GM19328 (cell line): Measurements from ENCODE around the gene NXPH1.

ENCODE experiments used
- ATAC-seq: cut with Tn5 transposase; IDR thresholded peaks from one replicate; pipeline ENCODE4 v1.9.1; 2021; ENCODE audit warnings: mild to moderate bottlenecking, moderate library complexity; ENCODE audit not compliant: unreplicated experiment

NXPH1 gene

GRCh38 chr7:8585591-8585990, 152.2 kb downstream of the NXPH1 start:
- ATAC-seq, result no peak

- ATAC-seq, result no peak
Measured at GRCh38 chr7:8590225-8590624, 156.8 kb downstream of the NXPH1 start.

GRCh38 chr7:8590791-8591190, 157.4 kb downstream of the NXPH1 start:
- ATAC-seq, result no peak

GRCh38 chr7:8591289-8591688, 157.9 kb downstream of the NXPH1 start:
- no peak for ATAC-seq

- ATAC-seq, result no peak
Measured at GRCh38 chr7:8592167-8592566, 158.8 kb downstream of the NXPH1 start.

- no peak for ATAC-seq
Measured at GRCh38 chr7:8594115-8594514, 160.7 kb downstream of the NXPH1 start.

- ATAC-seq, result no peak
Measured at GRCh38 chr7:8597565-8597964, 164.2 kb downstream of the NXPH1 start.

- no peak for ATAC-seq
Measured at GRCh38 chr7:8601121-8601520, 167.7 kb downstream of the NXPH1 start.

GRCh38 chr7:8605221-8605620, 171.8 kb downstream of the NXPH1 start:
- no peak for ATAC-seq

- no peak for ATAC-seq
Measured at GRCh38 chr7:8612584-8612983, 179.2 kb downstream of the NXPH1 start.

- no peak for ATAC-seq
Measured at GRCh38 chr7:8613191-8613590, 179.8 kb downstream of the NXPH1 start.

GRCh38 chr7:8615019-8615418, 181.6 kb downstream of the NXPH1 start:
- ATAC-seq, result no peak

GRCh38 chr7:8618441-8619070, 185.1 kb downstream of the NXPH1 start:
- ATAC-seq, result no peak

GRCh38 chr7:8620169-8620568, 186.8 kb downstream of the NXPH1 start:
- no peak for ATAC-seq

GRCh38 chr7:8625612-8626011, 192.2 kb downstream of the NXPH1 start:
- ATAC-seq, result no peak

GRCh38 chr7:8627325-8627724, 193.9 kb downstream of the NXPH1 start:
- ATAC-seq, result no peak

- ATAC-seq, result no peak
Measured at GRCh38 chr7:8628656-8629055, 195.2 kb downstream of the NXPH1 start.

- ATAC-seq, result no peak
Measured at GRCh38 chr7:8629504-8629903, 196.1 kb downstream of the NXPH1 start.

- no peak for ATAC-seq
Measured at GRCh38 chr7:8637322-8637721, 203.9 kb downstream of the NXPH1 start.

GRCh38 chr7:8638076-8638475, 204.7 kb downstream of the NXPH1 start:
- ATAC-seq, result no peak

GRCh38 chr7:8639668-8640067, 206.3 kb downstream of the NXPH1 start:
- ATAC-seq, result no peak

- no peak for ATAC-seq
Measured at GRCh38 chr7:8640671-8641070, 207.3 kb downstream of the NXPH1 start.
